AG04449 (cell line): ENCODE measurements around the gene KCNJ6.
"Not testable (repeated sequence)": the region's sequence is repeated elsewhere in the genome, so short reads cannot be mapped to it uniquely, and the experiment has no call there.

Source experiments
- CTCF ChIA-PET: fragments of 350-600 bp; formaldehyde crosslinking; extraction: SDS; loops from one replicate; lab custom pipeline; 2021; ENCODE audit warnings: antibody characterized with exemption; lab: Yijun Ruan, JAX
- POLR2A ChIA-PET: fragments of 400-600, 350-600 bp; formaldehyde crosslinking; extraction: SDS; loops from one replicate; lab custom pipeline; 2020; ENCODE audit warnings: antibody characterized with exemption, inconsistent platforms; lab: Yijun Ruan, JAX
- DNase-seq: peaks from one replicate; pipeline ENCODE4 v3.0.0-alpha.2; 2010; ENCODE audit warnings: low read depth, low spot score
- H3K4me3 ChIP-seq: 2 replicates; pipeline ENCODE4 v1.5.1; 2011; ENCODE audit warnings: low read depth, mild to moderate bottlenecking, control low read depth, low read length
- CTCF ChIP-seq: IDR thresholded peaks from one replicate; pipeline ENCODE4 v1.5.1; 2011; ENCODE audit warnings: mild to moderate bottlenecking, moderate library complexity, low read length, control low read depth, inconsistent platforms; ENCODE audit not compliant: insufficient read depth; ENCODE audit errors: missing control alignments

KCNJ6 gene

GRCh38 chr21:37579356-37579755, 336.9 kb downstream of the KCNJ6 start:
- H3K4me3 ChIP-seq: no peak overlapping the region
- no peak for DNase-seq
- TF ChIP-seq CTCF: no peak
- ChIA-PET CTCF (interaction anchor here (2.1 kb wide), 1 partner anchor 15 kb away, joined by 5 read pairs; no protein-coding TSS in a partner anchor), POLR2A (no interaction called here)

DNA sequence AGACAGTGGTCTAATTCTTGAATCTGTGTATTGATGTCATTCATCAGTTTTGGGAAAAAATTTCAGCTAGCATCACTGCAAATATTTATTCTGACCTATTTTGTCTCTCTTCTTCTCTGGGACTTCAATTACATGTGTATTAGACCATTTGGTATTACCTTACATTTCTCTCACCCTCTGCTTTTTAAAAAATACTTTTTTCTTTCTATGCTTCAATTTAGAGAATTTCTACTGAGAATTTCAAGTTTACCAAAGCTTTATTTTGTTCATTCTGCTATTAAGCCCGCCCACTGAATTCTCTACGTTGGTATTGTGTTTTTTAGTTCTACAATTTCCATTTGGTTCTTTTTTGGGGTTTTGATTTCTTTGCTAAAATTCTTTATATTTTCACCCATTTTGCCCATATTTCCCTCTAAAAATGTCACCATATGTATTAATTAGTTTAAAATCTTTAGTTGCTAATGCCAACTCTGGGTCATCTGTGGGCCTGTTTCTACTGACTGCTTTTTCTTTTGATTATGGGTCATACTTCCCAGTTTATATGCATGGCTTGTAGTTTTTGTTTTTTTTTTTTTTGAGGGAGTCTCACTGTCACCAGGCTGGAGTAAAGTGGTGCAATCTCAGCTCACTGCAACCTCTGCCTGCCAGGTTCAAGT, 337.7 kb downstream of the KCNJ6 start:
- POLR2A ChIA-PET: no interaction called here
- no peak overlapping the region for H3K4me3 ChIP-seq
- DNase-seq: no peak
- no peak for TF ChIP-seq CTCF
- CTCF ChIA-PET: interaction anchor here (0.8 to 2.1 kb wide), 2 partner anchors 14 to 115 kb away, joined by 3 to 5 read pairs; no protein-coding TSS in a partner anchor

DNA sequence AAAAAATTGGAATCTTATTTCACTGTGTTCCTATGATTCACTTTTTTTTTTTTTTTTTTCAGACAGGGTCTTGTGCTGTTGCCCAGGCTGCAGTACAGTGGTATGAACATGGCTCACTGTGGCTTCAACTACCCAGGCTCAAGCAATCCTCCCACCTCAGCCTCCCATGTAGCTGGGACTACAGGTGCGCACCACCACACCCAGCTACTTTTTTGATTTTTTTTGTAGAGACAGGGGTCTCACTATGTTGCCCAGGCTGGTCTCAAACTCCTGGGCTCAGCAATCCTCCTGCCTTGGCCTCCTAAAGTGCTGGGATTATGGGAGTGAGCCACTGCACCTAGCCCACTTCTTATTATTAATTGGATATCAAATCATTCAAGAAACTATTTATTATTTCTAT, 339.3 kb downstream of the KCNJ6 start:
- DNase-seq, CTCF ChIA-PET, H3K4me3 ChIP-seq, POLR2A ChIA-PET: not testable (repeated sequence)

DNA sequence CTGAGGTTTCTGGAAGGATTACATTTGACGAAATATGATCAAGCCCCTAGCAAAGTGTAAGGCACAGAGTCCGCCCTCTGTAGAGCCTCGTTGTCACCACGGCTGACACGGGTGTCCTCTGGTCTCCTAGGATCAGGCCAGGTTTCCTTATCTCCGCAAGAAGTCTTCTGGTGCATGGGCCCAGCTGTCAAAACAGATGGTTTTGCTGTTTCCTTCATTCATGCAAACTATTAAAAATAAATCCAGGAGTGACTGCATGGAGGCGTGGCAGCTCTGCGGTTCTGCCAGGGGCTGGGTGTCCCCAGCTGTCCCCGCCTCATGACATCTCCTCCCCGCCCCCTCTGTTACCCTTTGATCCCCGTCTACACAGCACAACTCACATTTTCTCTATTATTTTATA, 340.7 kb downstream of the KCNJ6 start:
- H3K4me3 ChIP-seq: no peak overlapping the region
- DNase-seq: no peak
- ChIA-PET CTCF (interaction anchor here (0.8 to 2.0 kb wide), 5 partner anchors 8 to 99 kb away, joined by 3 to 5 read pairs (median 4); no protein-coding TSS in a partner anchor), POLR2A (no interaction called here)
- no peak for TF ChIP-seq CTCF

DNA sequence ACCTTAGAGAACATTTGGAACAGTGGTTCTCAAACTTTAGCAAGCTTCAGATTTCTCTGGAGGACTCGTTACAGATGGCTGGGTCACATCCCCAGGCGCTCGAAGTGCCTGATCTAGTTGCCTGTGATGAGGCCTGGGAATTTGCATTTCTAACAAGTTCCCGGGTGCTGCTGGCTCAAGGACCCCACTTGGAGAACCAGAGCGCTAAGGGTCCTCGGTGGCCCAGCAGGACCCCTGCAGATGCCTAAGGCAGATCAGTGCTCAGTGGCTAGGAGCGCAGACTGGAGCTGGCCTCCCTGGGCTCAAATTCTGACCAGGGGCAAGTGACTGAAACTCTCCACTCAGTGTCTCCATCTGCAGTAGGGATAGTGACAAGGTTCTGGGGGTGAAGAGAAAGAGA, 341.5 kb downstream of the KCNJ6 start:
- H3K4me3 ChIP-seq: no peak overlapping the region
- ChIA-PET POLR2A (no interaction called here), CTCF (interaction anchor here (0.6 to 2.0 kb wide), 4 partner anchors 8 to 100 kb away, joined by 3 to 5 read pairs (median 4); no protein-coding TSS in a partner anchor)
- no peak for DNase-seq
- no peak for TF ChIP-seq CTCF

GRCh38 chr21:37574316-37574715, 341.9 kb downstream of the KCNJ6 start:
- TF ChIP-seq CTCF: no peak
- ChIA-PET POLR2A (no interaction called here), CTCF (interaction anchor here (0.6 to 2.0 kb wide), 3 partner anchors 9 to 101 kb away, joined by 3 to 5 read pairs (median 3); no protein-coding TSS in a partner anchor)
- DNase-seq: no peak
- H3K4me3 ChIP-seq: no peak overlapping the region
